Mesendoderm (in vitro differentiated cells): ENCODE data around the gene CD300A.

Experiments used
- DNase-seq: peaks from one replicate; pipeline ENCODE4 v3.0.0; 2013
- H2AK5ac ChIP-seq: 2 replicates; pipeline ENCODE4 v1.6.1; 2013; ENCODE audit warnings: low read length, inconsistent platforms
- H2BK120ac ChIP-seq: 2 replicates; pipeline ENCODE4 v1.6.1; 2013; ENCODE audit warnings: low read depth, mild to moderate bottlenecking, low read length, moderate library complexity, mixed read lengths
- H2BK15ac ChIP-seq: replicated peaks from 2 replicates; pipeline ENCODE4 v1.6.1; 2013; ENCODE audit warnings: low read depth, mild to moderate bottlenecking, moderate library complexity
- H2BK5ac ChIP-seq: 2 replicates; pipeline ENCODE4 v1.6.1; 2013; ENCODE audit warnings: low read length, inconsistent platforms
- H3K18ac ChIP-seq: 2 replicates; pipeline ENCODE4 v1.6.1; 2013; ENCODE audit warnings: mild to moderate bottlenecking, low read length, mixed read lengths
- H3K23ac ChIP-seq: one replicate; pipeline ENCODE4 v1.6.1; 2013; ENCODE audit warnings: low read length
- H3K27ac ChIP-seq: 2 replicates; pipeline ENCODE4 v1.5.1; 2013; ENCODE audit warnings: low read depth, mild to moderate bottlenecking, inconsistent platforms, low read length, moderate library complexity
- H3K27me3 ChIP-seq: 2 replicates; pipeline ENCODE4 v1.6.1; 2013; ENCODE audit warnings: low read length, control low read depth, mild to moderate bottlenecking, inconsistent platforms; ENCODE audit not compliant: insufficient read depth, poor library complexity
- H3K36me3 ChIP-seq: 2 replicates; pipeline ENCODE4 v1.6.1; 2013; ENCODE audit warnings: low read length, inconsistent platforms; ENCODE audit not compliant: control insufficient read depth, insufficient read depth
- H3K4ac ChIP-seq: one replicate; pipeline ENCODE4 v1.6.1; 2013; ENCODE audit warnings: low read depth, mild to moderate bottlenecking, low read length, moderate library complexity
- H3K4me1 ChIP-seq: 2 replicates; pipeline ENCODE4 v1.6.1; 2013; ENCODE audit warnings: low read depth, low read length, inconsistent platforms; ENCODE audit not compliant: control insufficient read depth
- H3K4me2 ChIP-seq: 2 replicates; pipeline ENCODE4 v1.6.1; 2013; ENCODE audit warnings: low read length
- H3K4me3 ChIP-seq: 2 replicates; pipeline ENCODE4 v1.5.1; 2013; ENCODE audit warnings: mild to moderate bottlenecking, low read length
- H3K56ac ChIP-seq: one replicate; pipeline ENCODE4 v1.6.1; 2013; ENCODE audit warnings: low read length
- H3K79me1 ChIP-seq: 2 replicates; pipeline ENCODE4 v1.6.1; 2013; ENCODE audit warnings: low read length, inconsistent platforms
- H3K79me2 ChIP-seq: 2 replicates; pipeline ENCODE4 v1.6.1; 2013; ENCODE audit warnings: mild to moderate bottlenecking, low read length; ENCODE audit not compliant: control insufficient read depth, insufficient read depth
- H3K9ac ChIP-seq: 2 replicates; pipeline ENCODE4 v1.6.1; 2013; ENCODE audit warnings: low read length, inconsistent platforms
- H4K5ac ChIP-seq: one replicate; pipeline ENCODE4 v1.6.1; 2013; ENCODE audit warnings: low read length
- H4K8ac ChIP-seq: one replicate; pipeline ENCODE4 v1.6.1; 2013; ENCODE audit warnings: low read depth, mild to moderate bottlenecking, control low read depth, low read length, moderate library complexity
- WGBS: extraction: QIAGEN DNeasy Blood & Tissue Kit; methylation state at CpG from one replicate; pipeline ENCODE4 v1.1.7; 2013; ENCODE audit warnings: low lambda C conversion rate, missing lambda C conversion rate; ENCODE audit not compliant: insufficient coverage; ENCODE audit errors: extremely low coverage; 5-methylcytosine and 5-hydroxymethylcytosine counted together

The CD300A gene

DNA sequence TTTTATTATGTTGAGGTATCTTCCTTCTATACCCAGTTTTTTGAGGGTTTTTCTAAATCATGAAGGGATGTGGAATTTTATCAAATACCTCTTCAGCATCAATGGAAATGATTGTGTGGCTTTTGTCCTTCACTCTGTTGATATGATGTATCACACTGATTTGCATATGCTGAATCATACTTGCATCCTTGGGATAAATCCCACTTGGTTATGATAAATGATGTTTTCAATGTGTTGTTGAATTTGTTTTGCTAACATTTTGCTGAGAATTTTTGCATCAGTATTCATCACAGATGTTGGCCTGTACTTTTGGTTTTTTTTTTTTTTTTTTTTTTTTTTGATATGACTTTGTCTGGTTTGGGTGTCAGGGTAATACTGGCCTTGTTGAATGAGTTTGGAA is 41.7 kb downstream of the CD300A start:
- Histone ChIP-seq H3K36me3 (no peaks in the 10 kb centered on the region), H3K4me3 (no peak overlapping the region), H4K8ac (no peak overlapping the region), H3K27ac (no peak overlapping the region), H3K56ac (no peak overlapping the region), H3K4ac (no peak overlapping the region), H3K4me1 (no peaks in the 10 kb centered on the region), H3K27me3 (no peaks in the 10 kb centered on the region), H3K9ac (no peak overlapping the region), H2BK120ac (no peak overlapping the region), H4K5ac (no peak overlapping the region), H3K79me2 (no peaks in the 10 kb centered on the region), H3K79me1 (no peaks in the 10 kb centered on the region), H3K4me2 (no peak overlapping the region), H3K18ac (no peak overlapping the region), H2AK5ac (no peak overlapping the region), H3K23ac (no peak overlapping the region), H2BK5ac (no peak overlapping the region), H2BK15ac (no peak overlapping the region)
- DNase-seq, result no peak

DNA sequence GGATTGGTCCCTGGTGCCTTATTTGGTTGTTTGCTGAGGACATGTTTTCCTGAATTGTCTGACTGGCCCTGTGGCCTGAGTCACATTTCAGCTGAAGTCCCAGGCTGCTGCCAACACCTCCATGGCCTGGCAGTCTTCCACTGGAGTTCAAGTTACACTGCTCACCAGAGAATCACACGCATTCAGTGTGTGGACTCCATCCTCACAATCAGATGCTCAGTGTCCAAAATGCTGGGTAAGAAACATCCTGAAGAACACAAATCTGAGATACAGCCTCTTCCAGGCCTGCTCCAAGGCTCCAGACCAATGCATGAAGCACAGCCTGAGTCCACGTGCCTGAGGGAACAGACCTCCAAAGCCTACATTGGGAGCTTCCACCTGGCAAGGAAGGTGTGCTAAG is 45.6 kb downstream of the CD300A start:
- Histone ChIP-seq H2BK5ac (no peak overlapping the region), H2BK15ac (no peak overlapping the region), H3K23ac (no peak overlapping the region)

DNA sequence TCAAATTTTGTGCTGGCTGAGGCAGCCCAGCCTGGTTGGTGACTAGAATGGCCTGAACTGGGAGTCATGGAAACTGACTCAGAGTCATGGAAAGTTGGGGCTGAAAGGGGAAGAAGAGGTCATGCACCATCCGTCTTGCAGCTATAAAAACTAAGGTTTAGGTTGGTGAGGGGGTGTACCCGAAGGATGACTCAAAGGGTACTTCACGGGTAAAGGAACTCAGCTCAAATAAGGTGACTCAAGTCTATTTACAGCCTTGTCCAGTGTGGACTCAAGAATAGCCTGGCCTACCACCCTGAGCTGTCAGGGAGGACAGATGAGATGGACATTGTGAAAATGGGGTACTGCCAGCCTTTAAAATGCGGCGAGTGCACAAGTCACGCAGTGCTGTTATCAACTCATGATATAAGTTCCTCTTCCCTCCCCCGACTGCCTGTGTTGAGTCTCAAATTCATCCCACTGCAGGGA is 46.2 kb downstream of the CD300A start:
- H3K18ac ChIP-seq, result no peak overlapping the region
- no peaks in the 10 kb centered on the region for H3K27me3 ChIP-seq
- H2AK5ac ChIP-seq, result no peak overlapping the region
- H3K56ac ChIP-seq, result no peak overlapping the region
- no peak overlapping the region for H2BK15ac ChIP-seq
- no peak overlapping the region for H3K9ac ChIP-seq
- no peaks in the 10 kb centered on the region for H3K36me3 ChIP-seq
- DNase-seq, result no peak
- no peak overlapping the region for H2BK5ac ChIP-seq
- no peak overlapping the region for H3K23ac ChIP-seq
- no peak overlapping the region for H2BK120ac ChIP-seq
- H3K79me2 ChIP-seq, result no peaks in the 10 kb centered on the region
- H3K27ac ChIP-seq, result no peak overlapping the region
- no peak overlapping the region for H3K4me2 ChIP-seq
- no peaks in the 10 kb centered on the region for H3K4me1 ChIP-seq
- no peaks in the 10 kb centered on the region for H3K79me1 ChIP-seq
- H4K5ac ChIP-seq, result no peak overlapping the region
- no peak overlapping the region for H3K4me3 ChIP-seq
- no CpG with 5 or more reads among the region's 7 CpGs for WGBS
- no peak overlapping the region for H3K4ac ChIP-seq
- no peak overlapping the region for H4K8ac ChIP-seq

More for the DNA sequence above, 45.6 kb downstream of the CD300A start:
- Histone ChIP-seq H2BK120ac (no peak overlapping the region), H3K18ac (no peak overlapping the region), H3K79me2 (no peaks in the 10 kb centered on the region), H3K4me3 (no peak overlapping the region), H3K36me3 (no peaks in the 10 kb centered on the region), H3K27me3 (no peaks in the 10 kb centered on the region), H3K79me1 (no peaks in the 10 kb centered on the region), H4K8ac (no peak overlapping the region), H3K4me1 (no peaks in the 10 kb centered on the region), H3K9ac (no peak overlapping the region), H2AK5ac (no peak overlapping the region), H3K56ac (no peak overlapping the region), H3K4ac (no peak overlapping the region), H3K27ac (no peak overlapping the region), H3K4me2 (no peak overlapping the region), H4K5ac (no peak overlapping the region)
- WGBS, result no CpG with 5 or more reads among the region's 2 CpGs
- no peak for DNase-seq

DNA sequence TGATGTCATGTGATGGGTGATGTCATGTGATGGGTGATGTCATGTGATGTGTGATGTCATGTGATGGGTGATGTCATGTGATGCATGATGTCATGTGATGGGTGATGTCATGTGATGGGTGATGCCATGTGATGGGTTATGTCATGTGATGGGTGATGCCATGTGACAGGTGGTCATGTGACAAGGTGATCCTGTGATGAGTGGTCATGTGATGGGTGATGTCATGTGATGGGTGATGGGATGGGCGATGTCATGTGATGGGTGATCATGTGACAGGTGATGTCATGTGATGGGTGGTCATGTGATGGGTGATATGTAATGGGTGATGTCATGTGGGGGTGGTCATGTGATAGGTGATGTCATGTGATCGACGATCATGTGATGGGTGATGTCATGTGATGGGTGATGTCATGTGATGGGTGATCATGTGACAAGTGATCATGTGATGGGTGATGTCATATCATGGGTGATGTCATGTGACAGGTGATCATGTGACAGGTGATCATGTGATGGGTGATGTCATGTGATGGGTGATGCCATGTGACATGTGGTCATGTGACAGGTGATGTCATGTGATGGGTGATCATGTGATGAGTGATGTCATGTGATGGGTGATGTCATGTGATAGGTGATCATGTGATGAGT is 47.7 kb downstream of the CD300A start:
- H3K27ac ChIP-seq, result no peak overlapping the region
- no CpG with 5 or more reads among the region's 3 CpGs for WGBS

DNA sequence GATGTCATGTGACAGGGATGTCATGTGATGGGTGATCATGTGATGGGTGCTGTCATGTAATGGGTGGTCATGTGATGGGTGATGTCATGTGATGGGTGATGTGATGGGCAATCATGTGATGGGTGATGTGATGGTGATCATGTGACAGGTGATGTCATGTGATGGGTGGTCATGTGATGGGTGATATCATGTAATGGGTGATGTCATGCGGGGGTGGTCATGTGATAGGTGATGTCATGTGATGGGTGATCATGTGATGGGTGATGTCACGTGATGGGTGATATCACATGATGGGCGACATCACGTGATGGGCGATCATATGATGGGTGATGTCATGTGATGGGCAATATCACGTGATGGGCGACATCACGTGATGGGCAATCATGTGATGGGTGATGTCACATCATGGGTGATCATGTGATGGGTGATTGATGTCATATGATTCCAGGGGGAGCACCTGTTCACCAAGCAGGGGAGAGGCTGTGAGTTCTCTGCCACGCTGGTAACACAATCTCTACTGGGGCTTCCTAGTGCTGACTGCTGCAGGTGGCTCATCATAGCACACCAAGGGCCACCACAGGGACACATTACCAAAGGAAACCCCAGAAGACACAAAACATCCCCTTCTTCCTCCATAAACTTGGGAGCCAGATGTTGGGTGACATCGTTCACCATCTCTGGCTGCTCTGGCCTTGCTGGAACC is 48.3 kb downstream of the CD300A start:
- Histone ChIP-seq H3K79me2 (no peaks in the 10 kb centered on the region), H3K18ac (no peak overlapping the region), H2AK5ac (no peak overlapping the region), H4K5ac (no peak overlapping the region), H2BK5ac (no peak overlapping the region), H3K27ac (no peak overlapping the region), H2BK120ac (no peak overlapping the region), H3K56ac (no peak overlapping the region), H3K23ac (no peak overlapping the region), H3K4ac (no peak overlapping the region), H3K9ac (no peak overlapping the region), H3K79me1 (no peaks in the 10 kb centered on the region), H3K4me2 (no peak overlapping the region), H4K8ac (no peak overlapping the region), H3K4me1 (no peaks in the 10 kb centered on the region), H3K36me3 (no peaks in the 10 kb centered on the region), H3K27me3 (no peaks in the 10 kb centered on the region), H3K4me3 (peak overlapping the region; percentile 23), H2BK15ac (no peak overlapping the region)
- DNase-seq, result no peak
- WGBS, result no CpG with 5 or more reads among the region's 10 CpGs

More for the DNA sequence above, 47.7 kb downstream of the CD300A start:
- no peak overlapping the region for H2BK5ac ChIP-seq
- no peaks in the 10 kb centered on the region for H3K79me1 ChIP-seq
- no peak overlapping the region for H3K9ac ChIP-seq
- H3K4me3 ChIP-seq, result peak overlapping the region; percentile 23
- peak; percentile 95 for DNase-seq
- H3K56ac ChIP-seq, result no peak overlapping the region
- no peak overlapping the region for H3K4ac ChIP-seq
- no peak overlapping the region for H2BK120ac ChIP-seq
- H3K23ac ChIP-seq, result no peak overlapping the region
- no peak overlapping the region for H3K18ac ChIP-seq
- H3K4me2 ChIP-seq, result no peak overlapping the region
- H3K36me3 ChIP-seq, result no peaks in the 10 kb centered on the region
- H4K5ac ChIP-seq, result no peak overlapping the region
- H4K8ac ChIP-seq, result no peak overlapping the region
- no peak overlapping the region for H2AK5ac ChIP-seq
- no peak overlapping the region for H2BK15ac ChIP-seq
- no peaks in the 10 kb centered on the region for H3K79me2 ChIP-seq
- no peaks in the 10 kb centered on the region for H3K4me1 ChIP-seq
- H3K27me3 ChIP-seq, result no peaks in the 10 kb centered on the region
